Measurements from ENCODE around the gene UNC79.
A peak's percentile ranks its signal among the peaks of the same experiment; 100 is the strongest.

The UNC79 gene

DNA sequence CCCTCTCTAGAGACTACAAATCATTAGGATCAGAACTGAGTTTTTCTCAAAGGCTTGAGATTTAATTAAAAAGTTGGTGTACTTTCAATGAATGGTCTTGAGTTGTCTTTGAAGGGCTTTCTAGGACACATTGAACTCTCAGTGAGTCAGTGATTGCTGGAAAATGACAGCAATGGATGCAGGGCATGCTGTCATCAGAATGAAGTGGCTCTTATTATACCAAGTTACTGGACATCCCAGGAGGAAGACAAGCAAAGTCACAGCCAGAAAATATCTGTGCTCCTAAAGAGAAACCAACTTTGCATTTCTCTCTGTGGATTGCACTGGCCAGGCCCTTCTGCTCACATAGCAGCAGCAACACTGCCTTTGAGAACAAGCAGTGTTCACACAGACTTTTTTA, 244.9 kb downstream of the UNC79 start:
- Mint-ChIP-seq H3K4me1 (no peaks in the 10 kb centered on the region), H3K4me3 (no peak overlapping the region), H3K27ac (no peak overlapping the region), H3K36me3 (ENCODE audit: low read depth) (no peaks in the 10 kb centered on the region), H3K27me3 (ENCODE audit: low read depth, poor library complexity) (peaks cover 7% of the 10 kb centered on the region), H3K9me3 (no peaks in the 10 kb centered on the region)
- TF ChIP-seq, protein P1, sequence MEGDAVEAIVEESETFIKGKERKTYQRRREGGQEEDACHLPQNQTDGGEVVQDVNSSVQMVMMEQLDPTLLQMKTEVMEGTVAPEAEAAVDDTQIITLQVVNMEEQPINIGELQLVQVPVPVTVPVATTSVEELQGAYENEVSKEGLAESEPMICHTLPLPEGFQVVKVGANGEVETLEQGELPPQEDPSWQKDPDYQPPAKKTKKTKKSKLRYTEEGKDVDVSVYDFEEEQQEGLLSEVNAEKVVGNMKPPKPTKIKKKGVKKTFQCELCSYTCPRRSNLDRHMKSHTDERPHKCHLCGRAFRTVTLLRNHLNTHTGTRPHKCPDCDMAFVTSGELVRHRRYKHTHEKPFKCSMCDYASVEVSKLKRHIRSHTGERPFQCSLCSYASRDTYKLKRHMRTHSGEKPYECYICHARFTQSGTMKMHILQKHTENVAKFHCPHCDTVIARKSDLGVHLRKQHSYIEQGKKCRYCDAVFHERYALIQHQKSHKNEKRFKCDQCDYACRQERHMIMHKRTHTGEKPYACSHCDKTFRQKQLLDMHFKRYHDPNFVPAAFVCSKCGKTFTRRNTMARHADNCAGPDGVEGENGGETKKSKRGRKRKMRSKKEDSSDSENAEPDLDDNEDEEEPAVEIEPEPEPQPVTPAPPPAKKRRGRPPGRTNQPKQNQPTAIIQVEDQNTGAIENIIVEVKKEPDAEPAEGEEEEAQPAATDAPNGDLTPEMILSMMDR (IDR thresholded peaks at IDR 0.05): no peak
- no peak for DNase-seq

DNA sequence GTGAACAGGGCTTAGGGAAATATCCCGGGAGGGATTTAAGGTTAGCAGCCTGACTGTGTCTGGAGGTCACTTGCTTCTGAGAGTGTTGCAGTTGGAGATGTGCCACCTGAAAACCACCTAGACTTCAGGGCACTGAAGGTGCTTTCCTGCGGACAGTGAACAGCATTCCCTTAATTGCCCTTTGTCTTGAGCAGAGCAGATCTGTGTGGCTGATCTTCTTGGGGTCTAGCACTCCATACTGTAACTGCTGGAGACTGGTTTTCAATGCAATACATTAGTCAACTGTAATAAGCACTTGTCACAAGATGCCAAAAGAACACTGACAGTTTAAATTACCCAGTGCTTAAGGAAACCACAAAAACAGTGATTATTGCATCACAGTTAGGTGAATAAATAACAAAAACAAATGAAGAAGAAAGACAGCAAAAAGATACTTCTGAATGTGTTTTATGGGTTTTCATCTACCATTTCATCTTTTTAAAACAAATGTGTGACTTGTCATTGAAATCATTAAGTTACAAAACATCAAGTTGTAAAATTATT, 245.7 kb downstream of the UNC79 start:
- Mint-ChIP-seq H3K4me1 (no peaks in the 10 kb centered on the region), H3K36me3 (ENCODE audit: low read depth) (no peaks in the 10 kb centered on the region), H3K9me3 (no peaks in the 10 kb centered on the region), H3K27me3 (ENCODE audit: low read depth, poor library complexity) (peaks cover 3% of the 10 kb centered on the region), H3K27ac (no peak overlapping the region), H3K4me3 (no peak overlapping the region)
- DNase-seq: no peak
- TF ChIP-seq, protein P1 (IDR thresholded peaks at IDR 0.05): no peak

DNA sequence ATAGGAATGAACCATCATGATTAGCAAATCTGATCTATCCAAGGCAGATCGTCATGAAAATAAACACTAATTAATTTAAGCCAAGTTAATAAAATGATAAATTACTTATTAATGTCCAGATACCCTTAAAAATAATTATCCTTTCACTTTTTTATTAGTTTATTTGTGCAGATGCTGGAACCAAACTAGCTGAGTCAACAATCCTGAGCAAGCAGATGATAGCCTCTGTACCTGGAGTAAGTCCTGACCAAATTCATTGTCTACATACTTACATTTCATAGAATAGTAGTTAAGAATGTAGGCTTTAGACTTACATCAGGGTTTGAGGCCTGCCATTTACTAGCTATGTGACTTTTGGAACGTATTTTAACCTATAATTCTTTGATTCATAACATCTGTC, 251.7 kb downstream of the UNC79 start:
- Mint-ChIP-seq H3K9me3 (no peaks in the 10 kb centered on the region), H3K27ac (no peak overlapping the region), H3K36me3 (ENCODE audit: low read depth) (no peaks in the 10 kb centered on the region), H3K27me3 (ENCODE audit: low read depth, poor library complexity) (peaks cover 6% of the 10 kb centered on the region), H3K4me3 (no peak overlapping the region), H3K4me1 (peaks cover 27% of the 10 kb centered on the region)
- DNase-seq: no peak
- TF ChIP-seq, protein P1 (IDR thresholded peaks at IDR 0.05): no peak

DNA sequence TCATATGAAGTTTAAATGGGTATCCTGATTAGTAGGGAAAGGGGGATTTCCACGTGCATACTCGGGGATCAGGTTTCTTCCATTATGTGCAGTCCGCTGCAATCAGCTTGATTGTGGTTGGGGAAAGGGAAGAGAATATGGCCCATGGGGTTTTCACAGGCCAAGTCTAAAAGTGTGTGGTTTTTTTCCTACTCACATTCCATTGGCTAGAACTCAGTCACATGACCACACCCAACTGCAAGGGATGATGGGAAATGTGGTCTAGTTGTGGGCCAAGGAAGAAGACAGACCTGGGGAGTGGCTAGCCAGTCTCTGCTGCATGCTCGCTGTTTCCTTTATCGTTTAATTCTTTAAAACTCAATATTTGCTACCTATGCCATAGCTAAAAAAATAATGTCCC, 252.5 kb downstream of the UNC79 start:
- Mint-ChIP-seq H3K27ac (no peak overlapping the region), H3K4me3 (no peak overlapping the region), H3K9me3 (no peaks in the 10 kb centered on the region), H3K4me1 (peaks cover 35% of the 10 kb centered on the region), H3K27me3 (ENCODE audit: low read depth, poor library complexity) (peaks cover 9% of the 10 kb centered on the region), H3K36me3 (ENCODE audit: low read depth) (no peaks in the 10 kb centered on the region)
- DNase-seq: peak; percentile 10
- TF ChIP-seq, protein P1 (IDR thresholded peaks at IDR 0.05): no peak

DNA sequence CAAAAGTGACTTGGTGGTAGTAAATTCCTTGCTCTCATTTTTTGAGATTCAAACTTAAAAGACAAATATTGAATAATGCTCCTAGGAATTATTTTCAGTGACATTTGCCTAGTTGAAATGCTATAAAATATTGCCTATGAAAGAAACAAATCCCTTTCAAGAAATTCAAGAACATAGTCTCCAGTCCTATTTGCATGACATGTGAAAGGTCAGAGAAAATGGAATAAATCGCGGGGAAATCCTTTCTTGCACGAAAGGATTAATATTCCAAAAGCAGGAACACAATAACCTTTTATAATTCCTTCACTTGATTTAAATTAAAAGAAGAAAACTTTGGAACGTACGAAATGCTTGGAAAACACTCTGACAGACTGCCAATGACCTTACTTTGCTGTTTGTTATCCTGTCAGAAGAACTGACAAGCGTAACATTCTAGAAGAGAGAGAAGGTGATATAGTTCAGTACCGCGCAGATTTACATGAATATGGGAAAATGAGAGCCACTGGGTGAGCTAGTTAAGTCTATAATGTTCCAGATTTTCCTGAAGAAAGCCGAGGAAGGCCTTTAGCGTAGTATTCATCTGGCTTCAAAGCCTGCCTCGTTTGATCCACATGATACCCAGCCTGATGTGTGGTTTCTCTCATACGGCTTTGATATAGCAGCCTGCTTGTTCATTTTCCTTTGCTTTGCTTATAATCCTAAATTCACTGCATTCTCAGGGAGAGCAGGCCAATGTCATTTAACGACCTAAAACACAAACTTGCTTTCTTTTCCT, 254.6 kb downstream of the UNC79 start:
- Mint-ChIP-seq H3K27me3 (ENCODE audit: low read depth, poor library complexity) (peaks cover 10% of the 10 kb centered on the region), H3K9me3 (no peaks in the 10 kb centered on the region), H3K4me1 (peaks cover 53% of the 10 kb centered on the region), H3K4me3 (no peak overlapping the region), H3K36me3 (ENCODE audit: low read depth) (no peaks in the 10 kb centered on the region), H3K27ac (no peak overlapping the region)
- TF ChIP-seq, protein P1 (IDR thresholded peaks at IDR 0.05): no peak
- DNase-seq: no peak

DNA sequence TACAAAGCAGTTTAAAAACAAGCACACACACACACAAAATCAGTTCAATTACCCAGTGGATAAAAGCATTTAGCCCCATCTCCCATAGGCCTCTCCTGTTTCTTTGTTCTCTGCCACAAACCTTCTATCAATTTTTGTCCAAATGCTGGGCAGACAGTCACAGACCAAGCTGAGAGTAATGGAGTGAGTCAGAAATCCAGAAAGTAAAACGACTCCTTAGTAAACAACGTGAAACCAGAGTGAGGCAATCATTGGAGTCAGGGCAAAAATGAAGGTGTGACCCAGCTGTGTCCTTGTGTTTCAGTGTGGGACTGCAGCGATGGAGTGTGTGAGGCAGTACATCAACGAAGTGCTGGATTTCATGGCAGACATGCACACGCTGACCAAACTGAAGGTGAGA, 255.5 kb downstream of the UNC79 start:
- H3K36me3 Mint-ChIP-seq (ENCODE audit: low read depth): no peaks in the 10 kb centered on the region
- no peak overlapping the region for H3K4me3 Mint-ChIP-seq
- no peak for DNase-seq
- H3K4me1 Mint-ChIP-seq: peaks cover 53% of the 10 kb centered on the region
- H3K27ac Mint-ChIP-seq: peak overlapping the region; percentile 40
- H3K27me3 Mint-ChIP-seq (ENCODE audit: low read depth, poor library complexity): peaks cover 10% of the 10 kb centered on the region
- TF ChIP-seq, protein P1 (IDR thresholded peaks at IDR 0.05): no peak
- H3K9me3 Mint-ChIP-seq: no peaks in the 10 kb centered on the region
